Gastroesophageal sphincter (tissue), 3 donors: ENCODE data around the gene SZT2.

Source experiments
- EP300 ChIP-seq: sonication (generic); formaldehyde crosslinking; IDR thresholded peaks from one replicate; pipeline ENCODE4 v1.6.1; 2017; ENCODE audit warnings: antibody characterized with exemption, mild to moderate bottlenecking
- POLR2A ChIP-seq, 2 donors: fragments of 450-650 bp; IDR thresholded peaks; one replicate each; pipeline ENCODE4 v1.6.1; 2017; ENCODE audit warnings: antibody characterized with exemption in 2 of 2, mild to moderate bottlenecking in 2 of 2, moderate library complexity in 1 of 2
- POLR2AphosphoS5 ChIP-seq: sonication (generic); formaldehyde crosslinking; IDR thresholded peaks from one replicate; pipeline ENCODE4 v1.6.1; 2017; ENCODE audit warnings: antibody characterized with exemption
- TF ChIP-seq, protein P1 (sequence below), 4 experiments: fragments of 200-600 bp in 2 of 4; fragments of 450-650 bp in 2 of 4; sonication (generic) in 1 of 4; IDR thresholded peaks; one replicate each; pipeline ENCODE4 v1.5.1; 2017 to 2019; ENCODE audit warnings: antibody characterized with exemption in 4 of 4, mild to moderate bottlenecking in 2 of 4, moderate library complexity in 2 of 4

DNA sequence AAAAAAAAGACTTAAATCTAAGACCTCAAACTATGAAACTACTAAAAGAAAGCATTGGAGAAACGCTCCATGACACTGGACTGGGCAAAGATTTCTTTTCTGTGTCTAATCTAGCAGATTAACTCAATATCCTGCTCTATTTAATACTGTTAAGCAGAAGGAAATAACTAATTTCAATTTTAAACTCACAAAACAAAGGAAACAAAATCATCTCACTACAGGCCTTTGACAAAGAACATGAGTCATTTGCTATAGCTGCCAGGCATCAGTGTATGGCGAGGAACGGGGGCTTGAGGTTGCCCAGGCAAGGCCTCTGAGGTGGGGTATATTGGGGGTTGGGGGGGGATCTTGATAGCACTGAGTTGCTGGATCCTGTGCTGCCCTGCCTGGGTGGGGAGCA is 20.9 kb downstream of the SZT2 start:
- TF ChIP-seq POLR2AphosphoS5 (no peak), EP300 (no peak), POLR2A (IDR thresholded peaks at IDR 0.05) (no peak)
- TF ChIP-seq, protein P1, sequence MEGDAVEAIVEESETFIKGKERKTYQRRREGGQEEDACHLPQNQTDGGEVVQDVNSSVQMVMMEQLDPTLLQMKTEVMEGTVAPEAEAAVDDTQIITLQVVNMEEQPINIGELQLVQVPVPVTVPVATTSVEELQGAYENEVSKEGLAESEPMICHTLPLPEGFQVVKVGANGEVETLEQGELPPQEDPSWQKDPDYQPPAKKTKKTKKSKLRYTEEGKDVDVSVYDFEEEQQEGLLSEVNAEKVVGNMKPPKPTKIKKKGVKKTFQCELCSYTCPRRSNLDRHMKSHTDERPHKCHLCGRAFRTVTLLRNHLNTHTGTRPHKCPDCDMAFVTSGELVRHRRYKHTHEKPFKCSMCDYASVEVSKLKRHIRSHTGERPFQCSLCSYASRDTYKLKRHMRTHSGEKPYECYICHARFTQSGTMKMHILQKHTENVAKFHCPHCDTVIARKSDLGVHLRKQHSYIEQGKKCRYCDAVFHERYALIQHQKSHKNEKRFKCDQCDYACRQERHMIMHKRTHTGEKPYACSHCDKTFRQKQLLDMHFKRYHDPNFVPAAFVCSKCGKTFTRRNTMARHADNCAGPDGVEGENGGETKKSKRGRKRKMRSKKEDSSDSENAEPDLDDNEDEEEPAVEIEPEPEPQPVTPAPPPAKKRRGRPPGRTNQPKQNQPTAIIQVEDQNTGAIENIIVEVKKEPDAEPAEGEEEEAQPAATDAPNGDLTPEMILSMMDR (IDR thresholded peaks at IDR 0.05): no peak
